Activated CD8-positive, alpha-beta memory T cell treated with anti-CD3 and anti-CD28 coated beads for 1 hour (primary cell): ENCODE results near the gene TAP2.

Experiments
- DNase-seq, 2 donors: peaks; one replicate each; pipeline ENCODE4 v3.0.0-alpha.2; 2020; ENCODE audit warnings: low read depth in 1 of 2; ENCODE audit errors: extremely low read depth in 1 of 2

TAP2 gene

DNA sequence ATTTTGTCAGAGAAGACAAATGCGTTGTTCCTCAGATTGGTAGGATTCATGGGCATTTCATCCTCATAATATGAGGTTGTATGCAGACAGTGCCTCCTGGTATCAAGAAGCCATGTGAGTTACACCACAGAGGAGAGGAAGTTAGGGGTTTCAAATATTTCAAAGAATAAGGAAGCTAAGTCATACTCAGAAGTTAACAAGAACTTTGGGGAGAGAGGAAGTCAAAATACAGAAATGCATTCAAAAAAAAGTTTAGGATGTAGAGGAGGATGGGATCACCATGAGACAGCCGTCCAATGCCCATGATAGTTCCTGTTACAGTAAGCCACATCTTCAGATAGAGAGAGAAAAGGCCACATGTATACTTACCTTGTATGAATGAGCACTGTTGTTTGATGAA, 44.0 kb downstream of the TAP2 start:
- DNase-seq, result no peak

DNA sequence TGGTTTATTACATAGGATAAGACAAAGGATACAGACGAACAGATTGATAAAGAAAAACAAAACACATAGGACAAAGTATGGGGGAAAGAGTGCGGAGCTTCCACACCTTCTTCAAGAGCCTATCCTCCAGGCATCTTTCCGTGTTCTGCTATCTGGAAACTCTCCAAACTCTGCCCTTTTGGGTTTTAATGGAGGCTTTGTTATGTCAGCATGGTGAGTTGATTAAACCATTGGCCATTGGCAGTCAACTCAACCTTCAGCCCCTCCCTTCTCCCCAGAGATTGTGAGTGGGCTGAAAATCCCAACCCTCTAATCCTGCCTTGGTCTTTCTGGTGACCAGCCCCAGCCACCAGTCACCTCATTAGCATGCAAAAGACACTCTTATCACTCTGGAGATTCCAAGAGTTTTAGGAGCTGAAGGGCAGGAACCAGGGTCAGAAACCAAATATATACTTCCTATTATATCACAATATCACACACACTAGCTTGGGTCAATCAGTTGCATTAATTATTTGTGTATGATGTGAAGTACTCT, 45.6 kb downstream of the TAP2 start:
- no peak for DNase-seq

DNA sequence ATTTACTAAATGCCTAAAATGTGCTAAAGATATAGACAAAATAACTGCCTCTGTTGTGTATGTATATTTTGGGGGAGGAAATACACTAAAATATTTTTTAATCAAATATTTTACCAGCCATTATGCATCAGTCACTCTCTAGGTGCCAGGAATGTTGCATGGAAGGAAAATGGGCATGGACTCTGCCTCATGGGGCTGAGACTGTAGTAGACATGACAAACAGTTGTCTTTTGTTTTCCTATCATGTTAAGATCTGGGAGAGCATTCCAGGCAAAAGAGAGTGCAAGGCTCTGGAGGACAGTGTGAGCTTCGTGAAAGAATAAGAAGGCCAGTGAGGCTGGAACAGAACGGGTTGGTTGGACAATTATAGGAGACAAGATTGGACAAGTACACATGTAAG, 48.2 kb downstream of the TAP2 start:
- no peak for DNase-seq
